Lung (tissue), 12 donors: ENCODE data around the gene PARD3. TPM values are rescaled to one million over a fixed set of nuclear protein-coding genes. Genes with fewer than 3 reads are reported as not detected.

Experiments used
- ATAC-seq: fragments of 200-7000 bp; cut with Tn5 transposase; one replicate; pipeline ENCODE4 v1.9.1; 2020; ENCODE audit warnings: moderate number of reproducible peaks; ENCODE audit not compliant: insufficient read depth, low FRiP score
- DNase-seq, 3 donors: peaks; one replicate each; pipeline ENCODE4 v3.0.0-alpha.2; 2013 to 2017
- H3K27ac ChIP-seq, 2 donors: one replicate each; pipeline ENCODE4 v1.5.1; 2013; ENCODE audit warnings: mild to moderate bottlenecking in 2 of 2, moderate library complexity in 2 of 2, control low read depth in 1 of 2, inconsistent platforms in 1 of 2, low read depth in 1 of 2, low read length in 1 of 2
- H3K27me3 ChIP-seq, 3 donors: one replicate each; pipeline ENCODE4 v1.5.1; 2013; ENCODE audit warnings: low read length in 2 of 3; ENCODE audit not compliant: control insufficient read depth in 3 of 3, insufficient read depth in 3 of 3
- H3K36me3 ChIP-seq, 4 donors: one replicate each; pipeline ENCODE4 v1.5.1; 2013; ENCODE audit warnings: low read length in 4 of 4, mild to moderate bottlenecking in 1 of 4, moderate library complexity in 1 of 4; ENCODE audit not compliant: control insufficient read depth in 4 of 4, insufficient read depth in 4 of 4
- H3K4me1 ChIP-seq, 5 donors: one replicate each; pipeline ENCODE4 v1.5.1; 2013; ENCODE audit warnings: low read length in 5 of 5, mild to moderate bottlenecking in 2 of 5, moderate library complexity in 1 of 5; ENCODE audit not compliant: control insufficient read depth in 5 of 5, insufficient read depth in 5 of 5
- H3K4me3 ChIP-seq: one replicate; pipeline ENCODE4 v1.5.1; 2013; ENCODE audit warnings: mild to moderate bottlenecking, control low read depth, moderate library complexity
- H3K9ac ChIP-seq, 2 donors: one replicate each; pipeline ENCODE4 v1.5.1; 2013; ENCODE audit warnings: low read length in 2 of 2, control low read depth in 1 of 2; ENCODE audit not compliant: insufficient read depth in 1 of 2
- H3K9me3 ChIP-seq, 4 donors: one replicate each; pipeline ENCODE4 v1.5.1; 2013; ENCODE audit warnings: low read length in 3 of 4, mild to moderate bottlenecking in 1 of 4, moderate library complexity in 1 of 4; ENCODE audit not compliant: control insufficient read depth in 4 of 4, insufficient read depth in 3 of 4
- CTCF ChIP-seq: IDR thresholded peaks from 2 replicates; pipeline ENCODE4 v1.5.1; 2012; ENCODE audit warnings: mild to moderate bottlenecking; ENCODE audit errors: control extremely low read depth, extremely low read depth
- WGBS, 2 donors: extraction: QIAGEN DNeasy Blood & Tissue Kit; methylation state at CpG; one replicate each; pipeline ENCODE4 v1.1.7; 2013; 5-methylcytosine and 5-hydroxymethylcytosine counted together
- polyA plus RNA-seq, 2 donors: library from polyadenylated mRNA; stranded (reverse); fragments of 200-250 nt; gene quantifications; one replicate each; pipeline ENCODE4 v1.2.1, GENCODE V29; 2013
- total RNA-seq, 2 donors: library from RNA; depleted of rRNA in 1 of 2; stranded (reverse); fragments of >200 nt in 1 of 2; gene quantifications; one replicate each; pipeline ENCODE4 v1.2.1, GENCODE V29; 2014 to 2021
- donor health status: control.
- donor health status: control.
- donor health status: Bipolar disorder and iron deficiency.
- donor health status: healthy.
- donor health status: DM: yes; HTN: yes; CAD: no.

The PARD3 gene
- total and polyA plus RNA-seq, 4 donors = 10.3 to 69.2 (median 27.6) TPM

GRCh38 chr10:34506786-34507185 lies 308.3 kb downstream of the PARD3 start:
- TF ChIP-seq CTCF = no peak
- Histone ChIP-seq H3K27me3 (no peaks in the 10 kb centered on the region), H3K9me3 (no peaks in the 10 kb centered on the region), H3K27ac (no peak overlapping the region), H3K36me3 (no peaks in the 10 kb centered on the region), H3K4me3 (no peak overlapping the region), H3K9ac (no peak overlapping the region), H3K4me1 (peaks cover 0 to 3% (median 0%) of the 10 kb centered on the region in 5 donors)
- DNase-seq = no peak
- WGBS, 2 donors = 95 to 96% methylated on average over 5 of the region's 5 CpGs
- ATAC-seq = no peak

DNA sequence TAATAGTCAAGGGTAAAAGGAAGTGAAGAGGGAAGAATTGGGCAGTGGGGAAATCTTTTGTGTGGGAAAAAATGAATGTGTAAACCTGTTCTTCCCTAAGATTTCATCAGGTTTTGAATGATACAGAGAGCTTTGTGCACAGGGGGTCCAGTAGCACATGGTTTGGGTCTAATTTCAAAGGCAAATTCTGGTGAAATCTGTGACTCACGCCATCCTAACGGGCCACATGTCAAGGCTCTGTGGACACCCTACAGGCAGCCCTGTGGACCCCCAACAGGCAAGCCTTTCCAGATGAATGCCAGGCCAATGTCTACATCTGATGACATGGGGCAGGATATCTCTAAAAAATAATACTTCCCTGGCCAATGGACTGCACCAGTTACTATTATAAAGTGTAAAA lies 309.8 kb downstream of the PARD3 start:
- DNase-seq (no peak), ATAC-seq (no peak)
- no peak overlapping the region for H3K9ac ChIP-seq
- WGBS, 2 donors = 90 to 94% methylated on average over 2 of the region's 2 CpGs
- H3K9me3 ChIP-seq = no peaks in the 10 kb centered on the region
- H3K4me3 ChIP-seq = no peak overlapping the region
- H3K36me3 ChIP-seq = no peaks in the 10 kb centered on the region
- no peaks in the 10 kb centered on the region for H3K27me3 ChIP-seq
- no peak for TF ChIP-seq CTCF
- no peak overlapping the region for H3K27ac ChIP-seq
- peaks cover 0 to 3% (median 0%) of the 10 kb centered on the region in 5 donors for H3K4me1 ChIP-seq

GRCh38 chr10:34504534-34504933 lies 310.6 kb downstream of the PARD3 start:
- Histone ChIP-seq H3K27ac (peak overlapping the region in 1 of 2 donors; percentile 33), H3K36me3 (no peaks in the 10 kb centered on the region), H3K9ac (no peak overlapping the region), H3K4me3 (no peak overlapping the region), H3K27me3 (no peaks in the 10 kb centered on the region), H3K4me1 (peaks cover 0 to 3% (median 0%) of the 10 kb centered on the region in 5 donors), H3K9me3 (no peaks in the 10 kb centered on the region)
- no peak for TF ChIP-seq CTCF
- ATAC-seq (no peak), DNase-seq (no peak)
- WGBS, 2 donors = 71 to 86% methylated on average over 3 of the region's 3 CpGs

GRCh38 chr10:34503704-34504103 lies 311.4 kb downstream of the PARD3 start:
- DNase-seq (no peak), ATAC-seq (no peak)
- Histone ChIP-seq H3K9me3 (no peaks in the 10 kb centered on the region), H3K9ac (no peak overlapping the region), H3K36me3 (no peaks in the 10 kb centered on the region), H3K4me1 (peaks cover 0 to 3% (median 0%) of the 10 kb centered on the region in 5 donors), H3K27ac (no peak overlapping the region), H3K4me3 (no peak overlapping the region), H3K27me3 (no peaks in the 10 kb centered on the region)
- no peak for TF ChIP-seq CTCF
- WGBS, 2 donors = 91 to 94% methylated on average over 2 of the region's 2 CpGs
